ENCODE measurements around the gene GREM2. TPM values are rescaled to one million over a fixed set of nuclear protein-coding genes. Genes with fewer than 3 reads are reported as not detected.

GREM2 gene
- total and polyA plus RNA-seq, 10 of the 15 experiments (the other 5 are each of a cell fraction or from before 2014, with no cell fraction given), result not detected

DNA sequence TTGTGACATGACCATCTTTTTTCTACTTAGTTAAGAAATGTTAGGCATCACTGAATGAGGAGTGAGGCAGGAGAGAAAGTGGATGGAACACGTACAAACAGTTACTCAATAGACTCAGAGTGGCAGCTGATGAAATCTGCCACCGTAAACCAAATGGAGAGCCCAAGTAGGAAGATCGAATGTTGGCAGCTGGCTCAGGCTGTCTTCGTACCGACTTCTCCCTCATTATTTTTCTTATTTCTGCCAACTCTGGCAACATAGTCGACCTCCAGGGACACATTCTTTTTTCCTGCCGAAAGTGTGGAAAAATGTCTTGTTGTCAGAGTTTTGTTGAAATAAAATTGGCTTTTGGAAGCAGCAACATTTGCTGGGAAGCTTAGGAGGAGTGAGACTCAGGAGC, 143.3 kb downstream of the GREM2 start (continued):
- no peak for TF ChIP-seq SMARCA5 (IDR thresholded peaks at IDR 0.05)
- TF ChIP-seq, protein P1, sequence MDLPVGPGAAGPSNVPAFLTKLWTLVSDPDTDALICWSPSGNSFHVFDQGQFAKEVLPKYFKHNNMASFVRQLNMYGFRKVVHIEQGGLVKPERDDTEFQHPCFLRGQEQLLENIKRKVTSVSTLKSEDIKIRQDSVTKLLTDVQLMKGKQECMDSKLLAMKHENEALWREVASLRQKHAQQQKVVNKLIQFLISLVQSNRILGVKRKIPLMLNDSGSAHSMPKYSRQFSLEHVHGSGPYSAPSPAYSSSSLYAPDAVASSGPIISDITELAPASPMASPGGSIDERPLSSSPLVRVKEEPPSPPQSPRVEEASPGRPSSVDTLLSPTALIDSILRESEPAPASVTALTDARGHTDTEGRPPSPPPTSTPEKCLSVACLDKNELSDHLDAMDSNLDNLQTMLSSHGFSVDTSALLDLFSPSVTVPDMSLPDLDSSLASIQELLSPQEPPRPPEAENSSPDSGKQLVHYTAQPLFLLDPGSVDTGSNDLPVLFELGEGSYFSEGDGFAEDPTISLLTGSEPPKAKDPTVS (IDR thresholded peaks at IDR 0.05; ENCODE audit: low read depth, low read length), result no peak
- TF ChIP-seq RFX5 (IDR thresholded peaks at IDR 0.05; ENCODE audit: low read depth, low read length), result no peak

GRCh38 chr1:240467895-240468294, 144.1 kb downstream of the GREM2 start:
- no peak for DNase-seq (ENCODE audit: low read depth, low spot score)
- BruUV-seq (replicated peaks), result no TSS peak
- TF ChIP-seq EP300 (IDR thresholded peaks at IDR 0.05; ENCODE audit: borderline replicate concordance in 1 of 2, control insufficient read depth in 1 of 2, low read depth in 2 of 2, low read length in 2 of 2) (0 out of 4 replicates have a peak, but pooled peaks of 1 of the 2 experiments have one; percentile 24), RELA (IDR thresholded peaks at IDR 0.05; ENCODE audit: borderline replicate concordance, partially characterized antibody) (no peak), MTA2 (IDR thresholded peaks at IDR 0.05; ENCODE audit: low read depth) (peak; percentile 94), E2F8 (IDR thresholded peaks at IDR 0.05; ENCODE audit: low read depth, partially characterized antibody) (no peak), IKZF2 (IDR thresholded peaks at IDR 0.05) (peak; percentile 13 to 34; a peak in 2 of 4 replicates), RUNX3 (IDR thresholded peaks at IDR 0.05; ENCODE audit: low read length) (no peak), ATF7 (IDR thresholded peaks at IDR 0.05; ENCODE audit: low read depth) (peak; percentile 77)
- no peak overlapping the region for H3K4me2 ChIP-seq (ENCODE audit: control insufficient read depth, insufficient read depth)
- no peaks in the 10 kb centered on the region for H3K27me3 ChIP-seq (replicated peaks in 1 of 2; ENCODE audit: control insufficient read depth in 2 of 2, insufficient read depth in 2 of 2, low read length in 1 of 2)
- no peak for FAIRE-seq
- ChIA-PET POLR2A (no interaction called here), SMC1A (ENCODE audit: uncharacterized antibody, unreplicated experiment) (no interaction called here), CTCF (no interaction called here), RAD21 (ENCODE audit: unreplicated experiment) (no interaction called here)
- no peak overlapping the region for H3K9ac ChIP-seq (ENCODE audit: control insufficient read depth, insufficient read depth, low read length)
- no peaks in the 10 kb centered on the region for H3K9me3 ChIP-seq (replicated peaks; ENCODE audit: control insufficient read depth, insufficient read depth, low read length)
- H3K79me2 ChIP-seq (ENCODE audit: control insufficient read depth, insufficient read depth, low read length), result no peaks in the 10 kb centered on the region
- H3K4me1 ChIP-seq (ENCODE audit: control insufficient read depth, insufficient read depth, low read length), result no peaks in the 10 kb centered on the region
- no peaks in the 10 kb centered on the region for H3K36me3 ChIP-seq (ENCODE audit: control insufficient read depth in 2 of 2, insufficient read depth in 2 of 2, low read length in 1 of 2)
- H3K4me3 ChIP-seq, result no peak overlapping the region
- intact Hi-C loops (cut with micrococcal nuclease; ENCODE audit: unreplicated experiment), result no loop called here
- peak; percentile 64 for ATAC-seq
- in situ Hi-C loops (cut with MboI), result no loop called here
- H4K20me1 ChIP-seq (ENCODE audit: control insufficient read depth, insufficient read depth), result no peaks in the 10 kb centered on the region
- no peak overlapping the region for H2AFZ ChIP-seq (ENCODE audit: control insufficient read depth, low read depth, low read length)
- H3K27ac ChIP-seq (ENCODE audit: control insufficient read depth, insufficient read depth), result no peak overlapping the region

Data from GM12878 (cell line).